Measurements from ENCODE around the gene IL26. TPM values are rescaled to one million over a fixed set of nuclear protein-coding genes. Genes with fewer than 3 reads are reported as not detected.

IL26 gene
- polyA plus RNA-seq, 4 donors: 0.12 TPM; not detected in 3

DNA sequence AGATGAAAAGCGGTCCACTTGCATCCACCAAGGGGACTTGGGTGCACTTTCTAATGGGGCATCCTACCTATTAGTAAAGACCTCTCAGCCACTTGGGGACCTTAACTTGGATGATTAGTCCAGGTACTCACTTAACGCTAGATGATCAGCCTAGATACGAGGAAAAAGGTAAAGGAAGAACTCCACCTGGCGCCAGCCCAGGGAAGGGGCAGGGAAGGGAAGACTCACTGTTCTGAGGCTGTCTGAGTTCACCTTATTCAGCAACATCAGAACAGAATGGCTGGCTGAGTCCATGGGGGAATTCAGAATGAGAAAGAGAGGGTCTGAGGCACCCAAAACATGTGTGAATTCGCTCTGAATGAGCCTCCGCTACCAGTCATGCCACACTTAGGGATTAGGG lies 20.7 kb upstream of the IL26 start:
- H3K4me1 ChIP-seq (ENCODE audit: control insufficient read depth in 3 of 3, insufficient read depth in 2 of 3, low read depth in 1 of 3, low read length in 2 of 3): no peaks in the 10 kb centered on the region
- no peak for DNase-seq
- H3K27ac ChIP-seq (ENCODE audit: low read depth in 1 of 3, low read length in 2 of 3): peak overlapping the region in 1 of 3 donors; percentile 38
- H3K4me3 ChIP-seq (ENCODE audit: low read depth in 1 of 3, low read length in 3 of 3): no peak overlapping the region
- H3K36me3 ChIP-seq (ENCODE audit: control insufficient read depth in 3 of 3, insufficient read depth in 2 of 3, low read depth in 1 of 3, low read length in 3 of 3): no peaks in the 10 kb centered on the region
- no peaks in the 10 kb centered on the region for H3K27me3 ChIP-seq (ENCODE audit: control insufficient read depth in 3 of 3, insufficient read depth in 3 of 3, low read length in 3 of 3)
- WGBS, 3 donors: 90 to 93% (median 91%) methylated on average over 6 of the region's 6 CpGs
- no peak for FAIRE-seq
- H3K9me3 ChIP-seq (ENCODE audit: control insufficient read depth in 2 of 2, insufficient read depth in 1 of 2, low read depth in 1 of 2, low read length in 1 of 2): no peaks in the 10 kb centered on the region

GRCh38 chr12:68245180-68246021 lies 19.8 kb upstream of the IL26 start:
- FAIRE-seq (no peak), DNase-seq (peak in 1 of 2 donors; percentile 12)
- Histone ChIP-seq H3K4me1 (ENCODE audit: control insufficient read depth in 3 of 3, insufficient read depth in 2 of 3, low read depth in 1 of 3, low read length in 2 of 3) (peaks cover 0 to 6% (median 0%) of the 10 kb centered on the region in 3 donors), H3K36me3 (ENCODE audit: control insufficient read depth in 3 of 3, insufficient read depth in 2 of 3, low read depth in 1 of 3, low read length in 3 of 3) (no peaks in the 10 kb centered on the region), H3K27me3 (ENCODE audit: control insufficient read depth in 3 of 3, insufficient read depth in 3 of 3, low read length in 3 of 3) (no peaks in the 10 kb centered on the region), H3K9me3 (ENCODE audit: control insufficient read depth in 2 of 2, insufficient read depth in 1 of 2, low read depth in 1 of 2, low read length in 1 of 2) (no peaks in the 10 kb centered on the region), H3K27ac (ENCODE audit: low read depth in 1 of 3, low read length in 2 of 3) (peak overlapping the region in 1 of 3 donors; percentile 57), H3K4me3 (ENCODE audit: low read depth in 1 of 3, low read length in 3 of 3) (peak overlapping the region in 1 of 3 donors; percentile 26)
- WGBS, 3 donors: 42 to 60% (median 58%) methylated on average over 6 of the region's 6 CpGs

DNA sequence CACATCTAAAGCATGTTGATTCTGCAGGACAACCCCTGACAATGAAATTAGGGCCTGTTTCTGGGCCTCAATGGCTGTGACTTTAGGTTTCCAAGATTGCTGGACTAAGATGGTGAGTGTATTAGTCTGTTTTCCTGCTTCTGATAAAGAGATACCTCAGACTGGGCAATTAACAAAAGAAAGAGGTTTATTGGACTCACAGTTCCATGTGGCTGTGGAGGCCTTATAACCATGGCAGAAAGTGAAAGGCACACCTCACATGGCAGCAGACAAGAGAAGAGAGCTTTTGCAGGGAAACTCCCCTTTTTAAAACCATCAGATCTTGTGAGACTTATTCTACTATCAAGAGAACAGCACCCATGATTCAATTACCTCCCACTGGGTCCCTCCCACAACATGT lies 17.2 kb upstream of the IL26 start:
- Histone ChIP-seq H3K27me3 (ENCODE audit: control insufficient read depth in 3 of 3, insufficient read depth in 3 of 3, low read length in 3 of 3) (no peaks in the 10 kb centered on the region), H3K9me3 (ENCODE audit: control insufficient read depth in 2 of 2, insufficient read depth in 1 of 2, low read depth in 1 of 2, low read length in 1 of 2) (no peaks in the 10 kb centered on the region), H3K36me3 (ENCODE audit: control insufficient read depth in 3 of 3, insufficient read depth in 2 of 3, low read depth in 1 of 3, low read length in 3 of 3) (no peaks in the 10 kb centered on the region), H3K27ac (ENCODE audit: low read depth in 1 of 3, low read length in 2 of 3) (no peak overlapping the region), H3K4me3 (ENCODE audit: low read depth in 1 of 3, low read length in 3 of 3) (no peak overlapping the region), H3K4me1 (ENCODE audit: control insufficient read depth in 3 of 3, insufficient read depth in 2 of 3, low read depth in 1 of 3, low read length in 2 of 3) (peaks cover 0 to 7% (median 0%) of the 10 kb centered on the region in 3 donors)
- DNase-seq (no peak), FAIRE-seq (no peak)

DNA sequence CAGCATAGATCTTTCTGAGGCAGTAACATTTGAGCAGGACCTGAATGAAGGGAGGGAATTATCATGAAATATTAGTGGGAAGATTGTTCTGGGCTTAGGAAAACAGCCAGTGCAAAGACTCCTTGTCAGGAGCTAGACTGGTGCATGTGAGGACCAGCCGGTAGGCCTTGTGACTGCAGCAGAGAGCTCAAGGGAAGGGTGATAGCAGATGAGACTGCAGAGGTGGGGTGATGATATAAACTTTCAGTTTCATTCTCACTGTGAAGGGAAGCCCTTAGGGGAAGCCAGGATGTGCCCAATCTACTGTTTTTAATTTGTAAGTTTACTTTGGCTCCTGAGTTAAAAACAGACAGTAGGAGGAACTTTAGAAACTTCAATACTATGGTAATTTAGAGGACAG lies 15.4 kb upstream of the IL26 start:
- H3K36me3 ChIP-seq (ENCODE audit: control insufficient read depth in 3 of 3, insufficient read depth in 2 of 3, low read depth in 1 of 3, low read length in 3 of 3): no peaks in the 10 kb centered on the region
- peak overlapping the region in 1 of 3 donors; percentile 22 for H3K27ac ChIP-seq (ENCODE audit: low read depth in 1 of 3, low read length in 2 of 3)
- peaks cover 0 to 7% (median 0%) of the 10 kb centered on the region in 3 donors for H3K4me1 ChIP-seq (ENCODE audit: control insufficient read depth in 3 of 3, insufficient read depth in 2 of 3, low read depth in 1 of 3, low read length in 2 of 3)
- no peaks in the 10 kb centered on the region for H3K9me3 ChIP-seq (ENCODE audit: control insufficient read depth in 2 of 2, insufficient read depth in 1 of 2, low read depth in 1 of 2, low read length in 1 of 2)
- peak; percentile 42 to 55 for DNase-seq
- no peaks in the 10 kb centered on the region for H3K27me3 ChIP-seq (ENCODE audit: control insufficient read depth in 3 of 3, insufficient read depth in 3 of 3, low read length in 3 of 3)
- 11 to 50% (median 17%) methylated on average over 1 of the region's 1 CpG for WGBS, 3 donors
- FAIRE-seq: no peak
- H3K4me3 ChIP-seq (ENCODE audit: low read depth in 1 of 3, low read length in 3 of 3): no peak overlapping the region

DNA sequence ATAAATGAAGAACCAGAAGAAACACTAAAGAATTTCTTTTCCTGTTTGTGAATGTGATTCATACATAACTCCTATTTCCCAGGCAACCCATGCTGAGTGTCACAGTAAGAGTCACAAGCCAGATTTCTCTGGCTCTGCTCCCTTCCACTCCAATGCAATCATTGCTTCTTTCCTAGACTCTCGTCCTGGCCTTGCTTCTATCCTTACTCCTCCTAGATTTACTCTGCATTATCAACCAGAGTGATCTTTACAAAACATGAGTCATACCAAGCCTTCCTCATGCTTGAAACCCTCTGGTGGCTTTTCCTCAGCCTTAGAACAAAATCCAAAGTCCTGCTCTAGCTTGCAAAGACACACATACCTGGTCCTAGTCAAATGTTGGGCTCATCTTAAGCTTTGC lies 14.5 kb upstream of the IL26 start:
- H3K27me3 ChIP-seq (ENCODE audit: control insufficient read depth in 3 of 3, insufficient read depth in 3 of 3, low read length in 3 of 3): no peaks in the 10 kb centered on the region
- DNase-seq (peak; percentile 28 to 76), FAIRE-seq (no peak)
- WGBS, 3 donors: 39 to 49% (median 47%) methylated on average over 1 of the region's 1 CpG
- no peaks in the 10 kb centered on the region for H3K36me3 ChIP-seq (ENCODE audit: control insufficient read depth in 3 of 3, insufficient read depth in 2 of 3, low read depth in 1 of 3, low read length in 3 of 3)
- H3K4me3 ChIP-seq (ENCODE audit: low read depth in 1 of 3, low read length in 3 of 3): no peak overlapping the region
- H3K9me3 ChIP-seq (ENCODE audit: control insufficient read depth in 2 of 2, insufficient read depth in 1 of 2, low read depth in 1 of 2, low read length in 1 of 2): no peaks in the 10 kb centered on the region
- peaks cover 0 to 7% (median 0%) of the 10 kb centered on the region in 3 donors for H3K4me1 ChIP-seq (ENCODE audit: control insufficient read depth in 3 of 3, insufficient read depth in 2 of 3, low read depth in 1 of 3, low read length in 2 of 3)
- peak overlapping the region in 1 of 3 donors; percentile 26 for H3K27ac ChIP-seq (ENCODE audit: low read depth in 1 of 3, low read length in 2 of 3)

DNA sequence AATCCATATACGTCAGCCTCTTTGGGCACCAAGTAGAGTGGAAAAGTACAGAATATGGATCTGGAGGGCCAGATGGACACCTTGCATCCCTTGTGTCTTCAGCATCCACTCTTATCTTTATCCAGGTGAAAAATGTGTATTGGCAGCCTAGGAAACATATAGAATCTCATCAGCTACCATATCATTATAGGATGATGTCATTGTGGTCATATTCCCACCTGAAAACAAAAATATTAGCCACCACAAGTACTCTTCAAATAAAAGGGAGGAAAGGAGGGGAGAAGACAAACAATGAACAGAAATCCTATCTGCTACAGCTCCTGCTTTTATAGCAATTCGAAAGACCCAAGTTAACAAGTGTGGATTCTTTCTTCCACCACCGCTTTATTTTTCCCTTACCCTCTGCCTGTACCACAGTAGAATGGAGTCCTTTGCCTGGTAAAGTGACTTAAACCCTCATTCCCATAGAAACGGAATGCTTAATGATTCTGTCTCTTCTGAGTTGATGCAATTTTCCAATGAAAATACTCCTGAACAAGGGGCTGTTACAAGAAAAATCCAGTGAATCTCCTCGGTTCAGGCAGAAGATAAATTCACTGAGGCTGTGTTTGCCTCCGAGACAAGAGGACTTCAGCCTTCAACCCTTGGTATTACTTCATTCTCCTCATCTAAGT lies 13.8 kb upstream of the IL26 start:
- WGBS, 3 donors: 89 to 95% (median 89%) methylated on average over 6 of the region's 6 CpGs
- FAIRE-seq (no peak), DNase-seq (no peak)
- H3K4me1 ChIP-seq (ENCODE audit: control insufficient read depth in 3 of 3, insufficient read depth in 2 of 3, low read depth in 1 of 3, low read length in 2 of 3): peaks cover 0 to 7% (median 0%) of the 10 kb centered on the region in 3 donors
- H3K27ac ChIP-seq (ENCODE audit: low read depth in 1 of 3, low read length in 2 of 3): no peak overlapping the region
- H3K9me3 ChIP-seq (ENCODE audit: control insufficient read depth in 2 of 2, insufficient read depth in 1 of 2, low read depth in 1 of 2, low read length in 1 of 2): no peaks in the 10 kb centered on the region
- no peaks in the 10 kb centered on the region for H3K36me3 ChIP-seq (ENCODE audit: control insufficient read depth in 3 of 3, insufficient read depth in 2 of 3, low read depth in 1 of 3, low read length in 3 of 3)
- no peak overlapping the region for H3K4me3 ChIP-seq (ENCODE audit: low read depth in 1 of 3, low read length in 3 of 3)
- no peaks in the 10 kb centered on the region for H3K27me3 ChIP-seq (ENCODE audit: control insufficient read depth in 3 of 3, insufficient read depth in 3 of 3, low read length in 3 of 3)

DNA sequence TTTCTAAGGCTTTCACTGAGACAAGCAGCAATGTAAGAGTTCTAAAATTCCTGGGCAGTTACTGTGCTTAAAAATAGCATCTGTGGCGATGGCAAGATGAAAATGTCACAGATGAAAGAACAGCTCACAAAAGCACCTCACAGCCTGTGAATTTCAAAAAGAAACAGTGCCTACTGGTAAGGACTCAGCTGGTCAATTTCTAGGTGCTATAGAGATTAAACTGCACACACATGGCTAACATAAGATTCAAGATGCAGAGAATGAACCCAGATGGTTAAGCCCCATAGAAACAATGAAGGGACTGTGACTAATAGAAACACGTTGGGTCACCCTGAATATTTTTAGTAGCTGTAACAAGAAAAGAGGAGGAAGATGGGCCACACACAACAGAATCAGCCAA lies 12.0 kb upstream of the IL26 start:
- no peaks in the 10 kb centered on the region for H3K9me3 ChIP-seq (ENCODE audit: control insufficient read depth in 2 of 2, insufficient read depth in 1 of 2, low read depth in 1 of 2, low read length in 1 of 2)
- no peaks in the 10 kb centered on the region for H3K27me3 ChIP-seq (ENCODE audit: control insufficient read depth in 3 of 3, insufficient read depth in 3 of 3, low read length in 3 of 3)
- FAIRE-seq (no peak), DNase-seq (no peak)
- H3K4me1 ChIP-seq (ENCODE audit: control insufficient read depth in 3 of 3, insufficient read depth in 2 of 3, low read depth in 1 of 3, low read length in 2 of 3): peaks cover 0 to 7% (median 0%) of the 10 kb centered on the region in 3 donors
- no peaks in the 10 kb centered on the region for H3K36me3 ChIP-seq (ENCODE audit: control insufficient read depth in 3 of 3, insufficient read depth in 2 of 3, low read depth in 1 of 3, low read length in 3 of 3)
- WGBS, 3 donors: 65 to 79% (median 67%) methylated on average over 2 of the region's 2 CpGs
- no peak overlapping the region for H3K27ac ChIP-seq (ENCODE audit: low read depth in 1 of 3, low read length in 2 of 3)
- H3K4me3 ChIP-seq (ENCODE audit: low read depth in 1 of 3, low read length in 3 of 3): no peak overlapping the region

DNA sequence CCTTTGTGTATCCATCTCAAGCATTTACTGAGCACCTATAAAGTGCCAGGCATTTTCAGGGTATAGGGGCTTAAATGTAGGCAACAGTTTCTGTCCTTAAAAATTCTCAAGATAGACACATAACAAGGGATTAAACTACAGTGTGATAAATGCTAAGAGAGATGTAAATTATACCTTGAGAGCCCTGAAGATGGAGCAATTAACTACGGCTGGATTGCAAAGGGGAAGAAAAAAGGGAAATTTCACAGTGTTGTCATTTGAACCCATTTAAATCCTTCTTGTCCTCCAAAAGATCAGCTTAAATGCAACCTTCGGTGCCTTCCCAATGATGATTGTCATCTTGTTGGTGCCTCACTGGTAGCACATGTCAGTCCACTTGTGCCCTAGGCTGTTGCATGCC lies 11.5 kb upstream of the IL26 start:
- FAIRE-seq (no peak), DNase-seq (no peak)
- Histone ChIP-seq H3K27ac (ENCODE audit: low read depth in 1 of 3, low read length in 2 of 3) (peak overlapping the region in 1 of 3 donors; percentile 73), H3K9me3 (ENCODE audit: control insufficient read depth in 2 of 2, insufficient read depth in 1 of 2, low read depth in 1 of 2, low read length in 1 of 2) (no peaks in the 10 kb centered on the region), H3K36me3 (ENCODE audit: control insufficient read depth in 3 of 3, insufficient read depth in 2 of 3, low read depth in 1 of 3, low read length in 3 of 3) (no peaks in the 10 kb centered on the region), H3K4me3 (ENCODE audit: low read depth in 1 of 3, low read length in 3 of 3) (peak overlapping the region in 1 of 3 donors; percentile 46), H3K4me1 (ENCODE audit: control insufficient read depth in 3 of 3, insufficient read depth in 2 of 3, low read depth in 1 of 3, low read length in 2 of 3) (peaks cover 0 to 7% (median 0%) of the 10 kb centered on the region in 3 donors), H3K27me3 (ENCODE audit: control insufficient read depth in 3 of 3, insufficient read depth in 3 of 3, low read length in 3 of 3) (no peaks in the 10 kb centered on the region)
- WGBS, 3 donors: 79 to 93% (median 92%) methylated on average over 2 of the region's 2 CpGs
